NCI-H526 (cell line): Measurements from ENCODE around the gene DIPK1A.
A peak's percentile ranks its signal among the peaks of the same experiment; 100 is the strongest.

Source experiments
- DNase-seq, 2 experiments: peaks; one replicate each; lab custom pipeline; 2025; lab: John Stamatoyannopoulos, UW

Gene DIPK1A

GRCh38 chr1:92877792-92878191, 83.5 kb downstream of the DIPK1A start:
- peak in 1 of 2 experiments; percentile 18 for DNase-seq

DNA sequence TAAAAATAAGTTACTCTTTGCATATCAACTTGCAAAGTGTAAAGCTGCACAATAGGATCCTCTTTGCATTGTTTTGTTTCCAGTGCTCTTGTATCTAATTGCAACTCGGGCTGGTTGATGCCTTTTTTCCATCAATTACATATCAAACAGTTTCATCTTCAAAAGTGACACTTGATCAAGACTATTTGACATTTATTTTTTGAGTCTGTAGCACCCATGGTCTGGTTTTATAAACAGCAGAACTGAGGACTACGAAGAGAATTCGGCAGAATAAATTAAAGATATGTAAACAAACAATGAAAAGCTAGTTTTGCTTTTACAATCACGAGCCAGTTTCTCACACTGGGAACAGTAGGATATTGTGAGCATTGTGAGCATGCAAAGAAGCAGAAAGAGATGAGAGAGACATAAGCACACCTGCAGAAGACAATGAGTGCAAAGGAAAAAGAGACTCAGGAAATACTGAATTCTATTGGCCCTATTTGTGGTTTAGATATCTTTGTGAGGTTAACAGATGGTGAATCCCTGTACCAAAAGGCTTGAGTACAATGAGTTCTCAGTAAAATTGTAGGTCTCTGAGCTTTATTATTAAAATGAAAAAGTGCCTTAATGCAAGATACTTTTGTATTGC, 84.1 kb downstream of the DIPK1A start:
- DNase-seq: peak; percentile 72 to 78

- DNase-seq: no peak
Measured at GRCh38 chr1:92876351-92876750, 84.9 kb downstream of the DIPK1A start.

DNA sequence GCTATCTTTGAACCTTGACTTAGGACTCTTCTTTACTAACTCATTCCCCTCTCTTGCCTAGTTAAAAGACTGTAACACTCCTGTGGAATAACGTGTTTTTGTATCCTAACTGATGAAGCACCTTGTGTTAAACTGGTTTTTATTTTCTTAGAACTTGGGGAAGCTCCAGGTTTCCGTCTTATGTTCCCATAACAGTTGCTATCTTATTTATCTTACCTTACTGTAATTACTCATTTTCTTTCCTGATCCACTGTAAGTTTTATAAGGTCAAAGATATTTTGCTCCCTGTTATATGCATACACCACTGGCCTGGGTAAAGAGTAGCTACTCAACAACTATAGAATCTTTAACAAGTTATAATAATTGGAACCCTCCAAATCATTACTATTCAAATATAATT, 86.3 kb downstream of the DIPK1A start:
- no peak for DNase-seq

GRCh38 chr1:92872719-92873118, 88.5 kb downstream of the DIPK1A start:
- DNase-seq: no peak

DNA sequence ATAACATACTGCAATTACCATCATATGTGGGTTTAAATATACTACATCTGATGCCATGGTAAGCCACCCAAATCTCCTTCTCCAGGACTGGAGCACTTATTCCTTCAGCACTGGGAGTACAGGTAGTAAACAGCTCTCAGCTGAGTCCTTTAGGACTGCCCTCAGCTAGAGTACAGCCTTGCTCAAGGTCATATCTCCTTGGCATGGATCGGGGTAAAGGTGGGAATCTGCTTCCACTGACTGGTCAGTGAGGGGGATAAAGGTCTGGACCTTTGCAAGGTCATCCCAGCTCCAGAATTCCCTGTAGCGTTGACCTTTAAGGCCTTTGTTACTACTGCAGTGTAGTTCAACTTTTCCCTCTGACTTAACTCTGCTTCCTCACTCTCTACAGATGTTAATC, 90.7 kb downstream of the DIPK1A start:
- no peak for DNase-seq

- no peak for DNase-seq
Measured at GRCh38 chr1:92864131-92864530, 97.1 kb downstream of the DIPK1A start.

- no peak for DNase-seq
Measured at GRCh38 chr1:92862605-92863004, 98.7 kb downstream of the DIPK1A start.

GRCh38 chr1:92859400-92860039, 101.7 kb downstream of the DIPK1A start:
- DNase-seq: peak in 1 of 2 experiments; percentile 31

- DNase-seq: peak; percentile 73 to 87
Measured at GRCh38 chr1:92858564-92859399, 102.5 kb downstream of the DIPK1A start.

- no peak for DNase-seq
Measured at GRCh38 chr1:92857817-92858216, 103.4 kb downstream of the DIPK1A start.

GRCh38 chr1:92855236-92855635, 106.0 kb downstream of the DIPK1A start:
- no peak for DNase-seq

DNA sequence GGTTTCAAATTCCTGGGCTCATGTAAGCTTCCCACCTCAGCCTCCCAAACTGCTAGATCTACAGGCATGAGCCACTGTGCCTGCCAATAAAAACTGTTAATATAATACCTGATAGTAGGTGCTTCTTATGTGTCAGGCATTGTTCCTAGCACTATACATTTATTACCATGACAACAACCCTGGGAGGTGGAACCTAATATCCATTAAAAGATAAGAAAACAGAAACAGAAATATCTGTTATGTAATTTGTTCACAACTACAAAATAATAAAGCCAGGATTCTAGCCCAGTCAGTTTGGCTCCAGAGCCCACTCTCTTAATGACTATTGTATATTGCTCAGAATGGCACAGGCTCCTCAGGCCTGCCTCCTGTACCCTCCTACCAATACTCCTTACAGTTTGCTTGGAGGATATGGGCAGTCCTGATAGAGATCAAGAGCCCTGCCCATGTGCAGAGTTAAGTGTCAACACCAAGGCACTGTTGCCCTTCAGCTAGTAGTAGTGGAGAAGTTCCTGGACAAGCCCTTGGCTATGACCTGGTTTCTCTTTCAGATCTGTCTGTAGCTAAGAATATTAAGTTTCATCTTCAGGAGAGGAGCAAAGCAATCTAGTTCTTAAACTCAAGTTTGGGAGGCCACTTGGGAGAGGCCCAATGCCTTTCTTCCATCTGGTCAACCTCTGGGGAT, 107.0 kb downstream of the DIPK1A start:
- DNase-seq: no peak

- no peak for DNase-seq
Measured at GRCh38 chr1:92853299-92853698, 108.0 kb downstream of the DIPK1A start.

GRCh38 chr1:92851729-92852128, 109.5 kb downstream of the DIPK1A start:
- DNase-seq: no peak

DNA sequence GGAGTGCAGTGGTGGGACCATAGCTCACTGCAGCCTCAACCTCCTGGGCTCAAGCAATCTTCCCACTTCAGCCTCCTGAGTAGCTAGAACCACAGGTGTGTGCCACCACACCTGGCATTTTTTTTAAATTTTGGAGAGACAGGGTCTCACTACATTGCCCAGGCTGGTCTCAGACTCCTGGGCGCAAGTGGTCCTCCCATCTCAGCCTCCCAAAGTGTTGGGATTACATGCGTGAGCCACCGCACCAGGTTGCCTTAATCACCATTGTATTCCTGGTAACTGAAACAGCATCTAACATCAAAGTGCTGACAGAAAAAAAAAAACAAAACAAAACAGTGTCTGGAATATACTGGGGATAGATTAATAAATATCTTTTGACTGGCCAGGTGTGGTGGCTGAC, 111.2 kb downstream of the DIPK1A start:
- no peak for DNase-seq

DNA sequence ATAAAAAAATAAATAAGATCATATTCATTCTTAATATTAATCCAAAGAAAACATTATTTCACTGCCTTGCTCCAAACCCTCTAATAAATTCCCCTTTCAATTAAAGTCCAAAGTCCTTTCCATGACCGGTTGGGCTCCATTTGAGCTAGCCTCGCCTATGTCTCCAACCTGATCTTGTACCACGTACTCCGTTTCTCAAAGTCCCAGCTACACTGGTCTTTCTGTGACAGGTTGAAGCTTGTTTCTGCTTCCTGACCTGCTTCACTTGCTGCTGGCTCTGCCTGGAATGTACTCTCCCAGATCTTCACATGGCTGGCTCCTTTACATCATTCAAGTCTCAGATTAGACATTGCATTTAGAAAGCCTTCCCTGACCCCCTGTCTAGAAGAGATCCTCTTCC, 113.1 kb downstream of the DIPK1A start:
- DNase-seq: no peak

DNA sequence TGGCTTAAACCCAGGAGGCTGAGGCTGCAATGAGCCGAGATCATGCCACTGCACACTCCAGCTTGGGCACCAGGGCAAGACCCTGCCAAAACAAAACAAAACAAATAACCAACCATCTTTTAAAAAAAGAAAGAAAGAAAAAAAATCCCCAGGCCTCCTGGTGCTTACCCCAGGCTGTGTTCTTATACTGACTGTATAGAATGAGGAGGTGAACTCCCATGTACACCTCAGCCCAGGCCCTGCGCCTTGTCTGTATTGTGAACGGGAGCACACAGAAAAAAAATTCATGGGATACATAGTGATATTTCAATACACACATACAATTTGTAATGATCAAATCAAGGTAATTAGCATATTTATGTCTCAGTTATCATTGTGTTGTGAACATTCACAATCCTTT, 115.4 kb downstream of the DIPK1A start:
- no peak for DNase-seq

DNA sequence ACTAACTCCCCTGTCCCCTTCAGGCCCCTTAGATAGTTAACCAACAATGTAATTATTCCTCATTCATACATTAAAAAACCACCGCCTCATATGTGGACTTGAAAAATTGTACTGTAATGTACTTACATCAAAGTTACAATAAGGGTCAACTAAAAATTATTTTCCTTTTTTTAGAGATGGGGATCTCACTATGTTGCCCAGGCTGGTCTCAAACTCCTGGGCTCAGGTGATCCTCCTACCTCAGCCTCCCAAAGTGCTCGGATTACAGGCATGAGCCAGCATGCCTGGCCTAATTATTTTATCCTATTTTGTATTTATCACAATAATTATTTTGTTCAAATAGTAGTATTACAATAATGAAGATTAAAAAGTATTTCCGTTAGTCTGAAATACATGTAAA, 116.8 kb downstream of the DIPK1A start:
- DNase-seq: no peak

DNA sequence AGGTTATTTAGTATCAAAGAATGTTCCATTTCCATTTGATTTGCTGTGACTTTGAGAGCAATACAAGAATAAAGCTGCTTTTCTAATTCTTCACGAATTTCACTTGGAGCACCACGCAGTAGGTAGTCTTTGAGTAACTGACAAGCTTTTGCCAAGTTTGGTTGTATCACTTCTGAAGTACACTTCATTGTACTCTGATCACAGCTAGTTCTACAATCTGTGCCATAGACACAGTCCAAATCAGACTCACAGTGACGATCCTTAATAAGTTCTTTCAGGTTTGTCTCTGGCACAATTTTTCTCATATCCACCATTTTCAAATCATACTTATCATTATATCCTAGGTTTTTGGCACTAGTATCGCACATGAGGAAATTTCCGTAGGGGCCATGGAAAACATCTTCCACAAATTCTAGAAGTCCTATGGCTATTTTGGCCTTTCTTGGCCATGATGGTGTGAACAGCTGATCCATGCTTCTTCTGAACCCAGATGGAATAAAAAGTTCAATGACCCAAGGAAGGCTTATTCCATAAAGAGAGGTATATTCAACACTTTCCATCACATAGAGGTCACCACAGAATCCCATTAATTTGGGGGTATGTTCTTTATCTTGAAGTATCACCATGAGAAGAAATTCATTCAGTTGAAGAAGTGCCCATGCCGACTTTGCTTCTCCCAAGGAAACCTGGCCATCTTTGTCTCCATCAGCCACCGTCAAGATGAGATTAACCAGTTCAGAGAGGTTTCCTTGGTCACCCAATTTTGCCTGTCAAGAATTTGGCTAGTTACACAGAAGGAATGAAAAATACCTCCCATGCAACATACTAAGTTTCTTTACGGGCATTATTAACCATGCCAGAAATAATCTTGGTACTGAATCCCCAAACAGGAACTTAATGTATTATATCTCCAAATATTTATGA, 117.6 kb downstream of the DIPK1A start:
- DNase-seq: no peak

DNA sequence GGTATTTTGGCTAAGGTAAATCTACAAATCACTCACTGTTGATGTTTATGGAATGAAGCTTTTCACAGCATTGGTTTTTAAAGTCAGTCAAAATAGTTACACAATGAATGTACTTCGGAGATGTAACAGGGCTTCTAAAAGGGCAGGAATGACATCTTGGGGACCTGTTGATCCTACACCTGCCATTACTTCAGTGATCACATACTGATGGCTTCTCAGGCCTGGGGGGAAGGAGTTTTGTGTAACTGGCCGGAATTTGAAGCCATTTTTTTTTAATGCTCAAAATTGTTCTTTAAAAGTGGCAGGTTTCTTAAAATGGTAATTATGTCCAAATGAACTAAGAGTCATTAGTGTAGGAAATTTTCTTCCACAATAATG, 118.2 kb downstream of the DIPK1A start:
- DNase-seq: no peak
